GM12878 (cell line): ENCODE data around the gene SETD1A. TPM values are rescaled to one million over a fixed set of nuclear protein-coding genes. Genes with fewer than 3 reads are reported as not detected.
A peak's percentile ranks its signal among the peaks of the same experiment; 100 is the strongest.

Source experiments
- CTCF ChIP-seq, 3 experiments: IDR thresholded peaks in 2 of 3; conservative IDR thresholded peaks in 1 of 3; 2 replicates each; pipeline ENCODE4 v1.5.1; 2011; ENCODE audit warnings: low read depth in 3 of 3, low read length in 3 of 3, mild to moderate bottlenecking in 3 of 3, control low read depth in 2 of 3, moderate library complexity in 2 of 3, inconsistent platforms in 1 of 3, mixed read lengths in 1 of 3; ENCODE audit not compliant: control insufficient read depth in 2 of 3, insufficient read depth in 1 of 3; ENCODE audit errors: extremely low read depth in 1 of 3
- CUX1 ChIP-seq: IDR thresholded peaks from 2 replicates; pipeline ENCODE4 v1.6.1; 2012; ENCODE audit warnings: improper control_type of control experiment, low read depth, low read length; ENCODE audit not compliant: insufficient replicate concordance
- ESRRA ChIP-seq: IDR thresholded peaks from 2 replicates; pipeline ENCODE4 v1.6.1; 2012; ENCODE audit warnings: mild to moderate bottlenecking, low read length, improper control_type of control experiment
- GABPA ChIP-seq: IDR thresholded peaks from 2 replicates; pipeline ENCODE4 v1.6.1; 2014; ENCODE audit warnings: antibody characterized with exemption, low read depth, mild to moderate bottlenecking, inconsistent platforms
- IKZF2 ChIP-seq, 2 experiments: fragments of 450-650 bp; IDR thresholded peaks; 2 replicates each; pipeline ENCODE4 v1.6.1; 2017; ENCODE audit warnings: mild to moderate bottlenecking in 2 of 2, moderate library complexity in 2 of 2
- MXI1 ChIP-seq: fragments of 150-350 bp; IDR thresholded peaks from 2 replicates; pipeline ENCODE4 v1.6.1; 2011; ENCODE audit warnings: low read depth, mild to moderate bottlenecking, inconsistent platforms, low read length, improper control_type of control experiment
- PKNOX1 ChIP-seq: fragments of 450-650 bp; IDR thresholded peaks from 2 replicates; pipeline ENCODE4 v1.6.1; 2016; ENCODE audit warnings: mild to moderate bottlenecking
- POU2F2 ChIP-seq: IDR thresholded peaks from 3 replicates; pipeline ENCODE4 v1.6.1; 2011; ENCODE audit warnings: low read depth, mild to moderate bottlenecking, low read length, borderline replicate concordance
- RELB ChIP-seq: fragments of 450-650 bp; IDR thresholded peaks from 2 replicates; pipeline ENCODE4 v1.6.1; 2017; ENCODE audit warnings: low read depth, mild to moderate bottlenecking, moderate library complexity
- SMARCA5 ChIP-seq: fragments of 450-650 bp; IDR thresholded peaks from 2 replicates; pipeline ENCODE4 v1.6.1; 2017; ENCODE audit warnings: mild to moderate bottlenecking
- SMC3 ChIP-seq: IDR thresholded peaks from 2 replicates; pipeline ENCODE4 v1.6.1; 2011; ENCODE audit warnings: low read length, improper control_type of control experiment, borderline replicate concordance
- STAT3 ChIP-seq: IDR thresholded peaks from 2 replicates; pipeline ENCODE4 v1.6.1; 2011; ENCODE audit warnings: low read depth, low read length, improper control_type of control experiment
- ZBTB33 ChIP-seq: fragments of 450-650 bp; IDR thresholded peaks from 2 replicates; pipeline ENCODE4 v1.6.1; 2017; ENCODE audit warnings: mild to moderate bottlenecking
- ZNF384 ChIP-seq: IDR thresholded peaks from 2 replicates; pipeline ENCODE4 v1.6.1; 2012; ENCODE audit warnings: low read depth, mild to moderate bottlenecking, low read length, improper control_type of control experiment, borderline replicate concordance
- polyA plus RNA-seq, 11 experiments: library from polyadenylated mRNA; depleted of rRNA in 4 of 11; unstranded in 6 of 11; stranded (reverse) in 5 of 11; fragments of >200 nt; fragmentation: Nextera tagmentation in 4 of 11; fragmentation: Illumina TruSeq in 1 of 11; extraction: Ambion mirVana in 4 of 11; extraction: Trizol in 1 of 11; gene quantifications; 1 replicate in 1 of 11; 2 replicates in 10 of 11; pipeline versions ENCODE4 v1.2.1 to v1.2.3, GENCODE V29; 2011 to 2016; ENCODE audit warnings: inconsistent platforms in 2 of 11, missing spikeins in 2 of 11, low read depth in 1 of 11
- total RNA-seq, 4 experiments: library from RNA; depleted of rRNA in 3 of 4; stranded (reverse); fragments of >200 nt in 3 of 4; fragmentation: Illumina TruSeq in 1 of 4; extraction: Trizol in 1 of 4; gene quantifications; 2 replicates each; pipeline versions ENCODE4 v1.2.1 to v1.2.3, GENCODE V29; 2013 to 2021

The SETD1A gene
- total and polyA plus RNA-seq, 10 of the 15 experiments (the other 5 are each of a cell fraction or from before 2014, with no cell fraction given), result 0.02 to 25.9 (median 4.9) TPM

- TF ChIP-seq CUX1 (no peak), PKNOX1 (no peak), IKZF2 (IDR thresholded peaks at IDR 0.05) (peak in 1 of 2 experiments; percentile 16; a peak in 1 of 4 replicates), SMARCA5 (peak; percentile 93), ZBTB33 (no peak), MXI1 (no peak), STAT3 (no peak), CTCF (IDR thresholded peaks at IDR 0.05 in 2 of 3, conservative IDR thresholded peaks at IDR 0.05 in 1 of 3; ENCODE audit: control insufficient read depth in 2 of 3, extremely low read depth in 1 of 3, insufficient read depth in 1 of 3, low read depth in 3 of 3, low read length in 3 of 3) (peak; percentile 86 to 92 (median 86)), SMC3 (peak; percentile 90), ZNF384 (0 out of 2 replicates have a peak, but pooled peaks have one; percentile 29), ESRRA (0 out of 2 replicates have a peak, but pooled peaks have one; percentile 58), POU2F2 (peak; percentile 53; the same call in 1 of the 3 replicates), GABPA (no peak), RELB (peak; percentile 23; the same call in 1 of the 2 replicates)
These were observed 35.7 kb upstream of the SETD1A start (continued) for GRCh38 chr16:30921748-30922419.
